ENCODE measurements around the gene LEUTX. TPM values are rescaled to one million over a fixed set of nuclear protein-coding genes. Genes with fewer than 3 reads are reported as not detected.

Gene LEUTX
- total and polyA plus RNA-seq, 8 donors = not detected

DNA sequence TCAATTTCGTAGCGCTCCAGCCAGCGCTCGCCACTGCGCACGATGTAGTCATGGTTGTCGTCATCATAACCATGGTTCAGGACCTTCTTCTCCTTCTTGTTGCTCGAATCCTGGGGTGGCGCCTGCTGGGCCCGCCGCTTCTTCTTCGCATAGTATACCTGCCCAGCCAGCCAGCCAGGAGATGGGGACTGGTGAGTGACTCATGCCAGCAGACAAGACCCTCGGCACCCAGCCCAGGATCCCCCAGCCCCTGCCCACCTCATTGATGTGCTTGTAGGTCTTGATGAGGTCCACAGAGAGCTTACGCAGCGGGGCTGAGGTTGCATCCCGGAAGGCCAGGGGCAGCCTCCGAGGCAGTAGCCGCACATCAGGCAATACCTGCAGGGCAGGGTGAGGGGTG is 51.8 kb downstream of the LEUTX start:
- DNase-seq = no peak
- H3K36me3 ChIP-seq = peaks cover 46 to 75% (median 74%) of the 10 kb centered on the region in 4 donors
- H3K9me3 ChIP-seq = no peaks in the 10 kb centered on the region
- H3K4me1 ChIP-seq = peaks cover 18 to 30% (median 29%) of the 10 kb centered on the region in 4 donors
- 92 to 97% (median 96%) methylated on average over 17 to 18 of the region's 18 CpGs for WGBS, 5 donors
- intact Hi-C loops (cut with DNase I; ENCODE audit: low total_unique reads) = no loop called here
- H3K4me3 ChIP-seq = no peak overlapping the region
- TF ChIP-seq CTCF (IDR thresholded peaks at IDR 0.05) = no peak
- no peak for TF ChIP-seq POLR2A (IDR thresholded peaks at IDR 0.05)
- no peak for TF ChIP-seq EP300 (IDR thresholded peaks at IDR 0.05)
- TF ChIP-seq POLR2AphosphoS5 (IDR thresholded peaks at IDR 0.05) = no peak
- H3K27me3 ChIP-seq = no peaks in the 10 kb centered on the region
- H3K27ac ChIP-seq = no peak overlapping the region

- no peak for DNase-seq
- no peak for TF ChIP-seq CTCF (IDR thresholded peaks at IDR 0.05)
- no peak for TF ChIP-seq POLR2A (IDR thresholded peaks at IDR 0.05)
- TF ChIP-seq POLR2AphosphoS5 (IDR thresholded peaks at IDR 0.05) = no peak
- no peak for TF ChIP-seq EP300 (IDR thresholded peaks at IDR 0.05)
Observed at GRCh38 chr19:39830847-39831246, 52.2 kb downstream of the LEUTX start.

GRCh38 chr19:39831679-39832078 is 53.0 kb downstream of the LEUTX start:
- Histone ChIP-seq H3K36me3 (peaks cover 50 to 75% (median 74%) of the 10 kb centered on the region in 4 donors), H3K27ac (peak overlapping the region in 1 of 5 donors; percentile 89), H3K4me3 (no peak overlapping the region), H3K9me3 (no peaks in the 10 kb centered on the region), H3K27me3 (no peaks in the 10 kb centered on the region), H3K4me1 (peaks cover 18 to 27% (median 26%) of the 10 kb centered on the region in 4 donors)
- TF ChIP-seq POLR2AphosphoS5 (IDR thresholded peaks at IDR 0.05) = no peak
- no peak for TF ChIP-seq CTCF (IDR thresholded peaks at IDR 0.05)
- TF ChIP-seq POLR2A (IDR thresholded peaks at IDR 0.05) = no peak
- TF ChIP-seq EP300 (IDR thresholded peaks at IDR 0.05) = no peak
- intact Hi-C loops (cut with DNase I; ENCODE audit: low total_unique reads) = no loop called here
- no peak for DNase-seq
- WGBS, 5 donors = 87 to 93% (median 91%) methylated on average over 12 to 16 of the region's 16 CpGs

More at GRCh38 chr19:39830847-39831246, 52.2 kb downstream of the LEUTX start:
- Histone ChIP-seq H3K4me3 (no peak overlapping the region), H3K27me3 (no peaks in the 10 kb centered on the region), H3K36me3 (peaks cover 50 to 75% (median 74%) of the 10 kb centered on the region in 4 donors), H3K27ac (no peak overlapping the region), H3K4me1 (peaks cover 18 to 27% (median 26%) of the 10 kb centered on the region in 4 donors), H3K9me3 (no peaks in the 10 kb centered on the region)
- intact Hi-C loops (cut with DNase I; ENCODE audit: low total_unique reads) = no loop called here

DNA sequence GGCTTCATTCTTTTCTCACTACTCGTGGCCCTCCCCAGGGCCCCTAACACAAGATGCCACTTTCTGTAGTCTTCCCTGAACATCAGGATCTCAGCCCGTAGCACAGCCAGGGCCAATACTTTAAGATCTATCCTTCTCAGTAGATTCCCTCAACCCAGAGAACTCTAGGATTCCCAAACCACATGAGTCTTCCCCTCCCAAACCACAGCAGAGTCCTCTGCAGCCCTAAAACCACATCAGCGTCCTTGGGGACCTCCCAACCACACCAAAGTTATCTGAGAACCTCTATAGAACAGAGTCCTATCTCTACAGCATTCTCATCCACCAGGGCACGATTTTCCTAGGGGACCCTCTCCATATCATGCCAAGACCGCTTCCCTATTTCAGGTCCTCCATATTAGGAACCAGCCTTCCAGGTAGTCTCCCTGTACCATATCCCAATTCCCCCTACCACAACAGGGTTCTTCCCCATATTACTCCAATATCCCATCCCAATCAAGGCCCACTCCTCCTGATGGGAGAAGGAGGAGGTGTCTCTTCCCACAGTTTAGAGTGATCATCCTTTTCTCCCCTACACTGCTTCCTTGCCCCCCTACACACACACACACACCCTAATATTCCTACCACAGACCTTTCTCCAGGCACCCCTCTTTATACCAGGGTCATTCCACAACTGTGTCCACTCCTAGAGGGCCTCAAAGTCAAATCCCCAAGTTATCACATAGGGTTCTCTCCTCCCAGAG is 53.9 kb downstream of the LEUTX start:
- intact Hi-C loops (cut with DNase I; ENCODE audit: low total_unique reads) = no loop called here
- 50 to 60% (median 56%) methylated on average over 5 of the region's 5 CpGs for WGBS, 5 donors

More for the DNA sequence above, 53.9 kb downstream of the LEUTX start:
- Histone ChIP-seq H3K4me3 (peak overlapping the region; percentile 83 to 99 (median 98)), H3K9me3 (no peaks in the 10 kb centered on the region), H3K4me1 (peaks cover 18 to 27% (median 26%) of the 10 kb centered on the region in 4 donors), H3K27me3 (no peaks in the 10 kb centered on the region), H3K36me3 (peaks cover 50 to 75% (median 74%) of the 10 kb centered on the region in 4 donors), H3K27ac (peak overlapping the region in 4 of 5 donors; percentile 75 to 91 (median 82))
- DNase-seq = no peak
- TF ChIP-seq POLR2A (IDR thresholded peaks at IDR 0.05) = no peak
- no peak for TF ChIP-seq CTCF (IDR thresholded peaks at IDR 0.05)
- TF ChIP-seq EP300 (IDR thresholded peaks at IDR 0.05) = no peak
- no peak for TF ChIP-seq POLR2AphosphoS5 (IDR thresholded peaks at IDR 0.05)

Data from stomach (tissue), 9 donors.